LNCAP (cell line): ENCODE results near the gene SLIT3.

Source experiments
- CTCF ChIP-seq: fragments of 450-650 bp; IDR thresholded peaks from 2 replicates; pipeline ENCODE4 v1.5.1; 2017; ENCODE audit warnings: mild to moderate bottlenecking

Gene SLIT3

GRCh38 chr5:168776070-168776469 lies 524.9 kb downstream of the SLIT3 start:
- no peak for TF ChIP-seq CTCF

GRCh38 chr5:168773226-168773625 lies 527.7 kb downstream of the SLIT3 start:
- no peak for TF ChIP-seq CTCF

GRCh38 chr5:168772316-168772961 lies 528.5 kb downstream of the SLIT3 start:
- no peak for TF ChIP-seq CTCF

- TF ChIP-seq CTCF, result no peak
Measured at GRCh38 chr5:168771678-168772077, 529.3 kb downstream of the SLIT3 start.

GRCh38 chr5:168770996-168771395 lies 529.9 kb downstream of the SLIT3 start:
- no peak for TF ChIP-seq CTCF

GRCh38 chr5:168770036-168770498 lies 530.9 kb downstream of the SLIT3 start:
- TF ChIP-seq CTCF, result no peak

- TF ChIP-seq CTCF, result no peak
Measured at GRCh38 chr5:168768172-168768571, 532.8 kb downstream of the SLIT3 start.

- TF ChIP-seq CTCF, result no peak
Measured at GRCh38 chr5:168766426-168766700, 534.6 kb downstream of the SLIT3 start.
